Panc1 (cell line): ENCODE results near the gene AKAP9. TPM values are rescaled to one million over a fixed set of nuclear protein-coding genes. Genes with fewer than 3 reads are reported as not detected.

Experiments
- ATAC-seq: fragments of 200-7000 bp; cut with Tn5 transposase; 2 replicates; pipeline ENCODE4 v1.9.1; 2020; ENCODE audit warnings: mild to moderate bottlenecking, moderate library complexity
- BruUV-seq: library from RNA; stranded (reverse); fragments of 400-500 nt; replicated peaks from 2 replicates; lab custom pipeline; 2021; lab: Mats Ljungman, UMichigan
- CTCF ChIA-PET: fragments of 300-600 bp; sonication (Branson Sonifier 250); formaldehyde crosslinking; loops from one replicate; lab custom pipeline; 2022; ENCODE audit warnings: antibody characterized with exemption; lab: Charles Lee
- POLR2A ChIA-PET: fragments of 300-600 bp; sonication (Branson Sonifier 250); formaldehyde crosslinking; loops from one replicate; lab custom pipeline; 2022; ENCODE audit warnings: antibody characterized with exemption; lab: Charles Lee
- DNase-seq: peaks from one replicate; pipeline ENCODE4 v3.0.0-alpha.2; 2010; ENCODE audit warnings: low read depth, low spot score
- H3K27ac ChIP-seq: 2 replicates; pipeline ENCODE4 v1.5.1; 2011; ENCODE audit warnings: mild to moderate bottlenecking, low read length, inconsistent platforms
- H3K27me3 ChIP-seq: fragments of 200-500 bp; sonication (Bioruptor generic); 2 replicates; pipeline ENCODE4 v1.6.0; 2014; ENCODE audit warnings: low read length, inconsistent platforms; ENCODE audit not compliant: control insufficient read depth, insufficient read depth
- H3K36me3 ChIP-seq: fragments of 200-500 bp; sonication (Bioruptor generic); 2 replicates; pipeline ENCODE4 v1.5.1; 2014; ENCODE audit warnings: inconsistent platforms, mild to moderate bottlenecking, low read length, moderate library complexity; ENCODE audit not compliant: control insufficient read depth, insufficient read depth
- H3K4me1 ChIP-seq: 2 replicates; pipeline ENCODE4 v1.5.1; 2011; ENCODE audit warnings: inconsistent platforms, mild to moderate bottlenecking, low read length, moderate library complexity; ENCODE audit not compliant: control insufficient read depth, insufficient read depth
- H3K4me3 ChIP-seq, 2 experiments: 2 replicates each; pipeline ENCODE4 v1.5.1; 2011 to 2012; ENCODE audit warnings: low read depth in 2 of 2, low read length in 2 of 2, mild to moderate bottlenecking in 2 of 2, inconsistent platforms in 1 of 2, moderate library complexity in 1 of 2
- H3K9me3 ChIP-seq: fragments of 200-500 bp; sonication (Bioruptor generic); 2 replicates; pipeline ENCODE4 v1.5.1; 2014; ENCODE audit warnings: low read depth, mild to moderate bottlenecking, inconsistent platforms, low read length, moderate library complexity; ENCODE audit not compliant: control insufficient read depth, insufficient read depth
- CTCF ChIP-seq: fragments of 450-650 bp; IDR thresholded peaks from 2 replicates; pipeline ENCODE4 v1.5.1; 2017; ENCODE audit warnings: mild to moderate bottlenecking
- POLR2AphosphoS5 ChIP-seq: IDR thresholded peaks from 2 replicates; pipeline ENCODE4 v1.6.1; 2012; ENCODE audit warnings: mild to moderate bottlenecking, low read depth, low read length, moderate library complexity
- REST ChIP-seq, 2 experiments: IDR thresholded peaks; 2 replicates each; pipeline ENCODE4 v1.6.1; 2011 to 2012; ENCODE audit warnings: low read depth in 2 of 2, control low read depth in 1 of 2, low read length in 1 of 2, mild to moderate bottlenecking in 1 of 2, moderate library complexity in 1 of 2; ENCODE audit not compliant: insufficient read depth in 1 of 2
- SIN3A ChIP-seq: IDR thresholded peaks from 2 replicates; pipeline ENCODE4 v1.6.1; 2012; ENCODE audit warnings: low read depth, mild to moderate bottlenecking, low read length, moderate library complexity, borderline replicate concordance; ENCODE audit not compliant: insufficient read depth
- TCF7L2 ChIP-seq: IDR thresholded peaks from 2 replicates; pipeline ENCODE4 v1.6.1; 2011; ENCODE audit warnings: mild to moderate bottlenecking, low read depth, low read length, inconsistent platforms
- in situ Hi-C: cut with HindIII; loops from 2 replicates; pipeline ENCODE4 v1.10.0; 2016; ENCODE audit warnings: low sequenced_read_pairs, low pct_unique_long_range_greater_than_20kb
- intact Hi-C: fragments of 100-400 bp; cut with micrococcal nuclease; formaldehyde crosslinking; loops from one replicate; pipeline ENCODE4 v1.10.0; 2022; ENCODE audit not compliant: unreplicated experiment
- total RNA-seq: library from RNA; stranded (reverse); gene quantifications from one replicate; pipeline ENCODE4 v1.2.1, GENCODE V29; 2021; ENCODE audit not compliant: unreplicated experiment

AKAP9 gene
- total RNA-seq, 1 experiment from 2014 or later = 31.6 TPM

- ATAC-seq = no peak
- Histone ChIP-seq H3K27me3 (no peaks in the 10 kb centered on the region), H3K27ac (no peak overlapping the region), H3K9me3 (no peaks in the 10 kb centered on the region), H3K4me1 (no peaks in the 10 kb centered on the region), H3K4me3 (no peak overlapping the region), H3K36me3 (peaks cover 2% of the 10 kb centered on the region; the same call in 1 of the 2 replicates)
- TF ChIP-seq POLR2AphosphoS5 = no peak
- TF ChIP-seq SIN3A = no peak
- no peak for TF ChIP-seq REST (IDR thresholded peaks at IDR 0.05; ENCODE audit: insufficient read depth in 1 of 2, low read depth in 2 of 2, low read length in 1 of 2)
- TF ChIP-seq CTCF = no peak
- no peak for TF ChIP-seq TCF7L2
- DNase-seq = no peak
- intact Hi-C loops = no loop called here
- POLR2A ChIA-PET = no interaction called here
- CTCF ChIA-PET = no interaction called here
- in situ Hi-C loops = no loop called here
- no TSS peak for BruUV-seq
Observed at GRCh38 chr7:92013611-92014010, 72.9 kb downstream of the AKAP9 start.

GRCh38 chr7:92020636-92021035 lies 80.0 kb downstream of the AKAP9 start:
- Histone ChIP-seq H3K36me3 (peaks cover 2% of the 10 kb centered on the region; the same call in 1 of the 2 replicates), H3K4me1 (no peaks in the 10 kb centered on the region), H3K4me3 (no peak overlapping the region), H3K9me3 (no peaks in the 10 kb centered on the region), H3K27ac (no peak overlapping the region), H3K27me3 (no peaks in the 10 kb centered on the region)
- intact Hi-C loops (no loop called here), in situ Hi-C loops (no loop called here)
- no peak for DNase-seq
- TF ChIP-seq CTCF (no peak), POLR2AphosphoS5 (no peak), TCF7L2 (no peak), REST (IDR thresholded peaks at IDR 0.05; ENCODE audit: insufficient read depth in 1 of 2, low read depth in 2 of 2, low read length in 1 of 2) (no peak), SIN3A (no peak)
- no peak for ATAC-seq
- BruUV-seq = no TSS peak
- CTCF ChIA-PET = no interaction called here
- POLR2A ChIA-PET = no interaction called here
